ENCODE results near the gene PARD3.

The PARD3 gene

GRCh38 chr10:34475786-34476185 lies 339.3 kb downstream of the PARD3 start:
- Histone ChIP-seq H3K4me3 (ENCODE audit: low read depth, low read length) (no peak overlapping the region), H3K27ac (no peak overlapping the region), H3K9me3 (ENCODE audit: severe bottlenecking) (no peaks in the 10 kb centered on the region), H3K27me3 (ENCODE audit: insufficient read depth, low read depth, severe bottlenecking) (no peaks in the 10 kb centered on the region), H3K36me3 (no peaks in the 10 kb centered on the region)
- no peak for DNase-seq
- no peak for TF ChIP-seq CTCF (IDR thresholded peaks at IDR 0.05; ENCODE audit: low read depth, low read length)

DNA sequence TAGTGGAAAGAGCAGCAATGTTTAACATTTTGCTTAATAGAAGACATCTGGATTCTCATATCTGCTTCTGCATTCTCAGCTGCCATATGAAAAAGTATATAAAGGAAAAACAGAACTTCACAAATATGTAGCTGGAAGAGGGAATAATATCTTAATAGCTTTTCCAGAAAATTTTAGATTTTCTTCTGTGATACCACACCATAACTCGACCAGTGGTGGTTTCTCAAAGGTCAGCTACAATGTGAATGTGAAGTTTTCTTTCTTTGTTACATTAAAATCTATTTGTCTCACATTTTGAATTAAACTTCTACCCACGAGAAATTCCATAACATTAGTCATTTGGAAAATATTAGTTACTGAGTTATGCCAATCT lies 339.8 kb downstream of the PARD3 start:
- no peaks in the 10 kb centered on the region for H3K36me3 ChIP-seq
- no peaks in the 10 kb centered on the region for H3K27me3 ChIP-seq (ENCODE audit: insufficient read depth, low read depth, severe bottlenecking)
- H3K4me3 ChIP-seq (ENCODE audit: low read depth, low read length): no peak overlapping the region
- H3K9me3 ChIP-seq (ENCODE audit: severe bottlenecking): no peaks in the 10 kb centered on the region
- no peak for TF ChIP-seq CTCF (IDR thresholded peaks at IDR 0.05; ENCODE audit: low read depth, low read length)
- no peak overlapping the region for H3K27ac ChIP-seq
- no peak for DNase-seq

DNA sequence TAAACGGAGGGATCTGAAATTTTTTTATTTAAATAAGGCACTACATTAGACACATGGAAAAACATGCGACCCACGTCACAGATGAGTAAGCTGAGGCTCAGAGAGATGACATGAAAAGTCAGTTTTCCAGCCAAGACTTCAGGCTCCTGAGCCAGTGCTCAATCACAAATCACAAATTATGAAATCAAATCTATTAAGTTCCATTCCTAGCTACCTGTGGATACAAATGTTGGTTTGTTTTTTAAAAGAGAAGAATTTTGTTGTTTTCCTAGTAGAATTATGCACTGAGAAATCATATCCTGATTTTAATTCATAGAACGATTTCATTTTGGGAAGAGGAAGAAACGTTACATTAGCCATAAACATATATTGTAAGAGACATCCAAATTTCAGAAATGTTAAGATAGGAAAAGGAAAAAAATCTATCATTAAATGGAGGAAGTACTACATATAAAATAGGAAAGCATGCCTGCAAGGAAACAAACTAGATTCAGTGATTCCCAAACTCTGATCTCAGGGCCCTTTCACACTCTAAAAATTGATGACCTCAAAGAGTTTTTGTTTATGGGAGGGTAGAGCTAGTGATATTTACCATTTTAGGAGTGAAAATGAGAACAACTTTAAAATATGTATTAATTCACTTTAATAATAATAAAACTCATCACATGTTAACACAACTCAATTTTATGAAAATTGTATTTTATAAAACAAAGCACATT lies 340.4 kb downstream of the PARD3 start:
- no peak for TF ChIP-seq CTCF (IDR thresholded peaks at IDR 0.05; ENCODE audit: low read depth, low read length)
- no peak overlapping the region for H3K4me3 ChIP-seq (ENCODE audit: low read depth, low read length)
- H3K9me3 ChIP-seq (ENCODE audit: severe bottlenecking): no peaks in the 10 kb centered on the region
- no peak for DNase-seq
- no peaks in the 10 kb centered on the region for H3K36me3 ChIP-seq
- H3K27me3 ChIP-seq (ENCODE audit: insufficient read depth, low read depth, severe bottlenecking): no peaks in the 10 kb centered on the region
- H3K27ac ChIP-seq: no peak overlapping the region

DNA sequence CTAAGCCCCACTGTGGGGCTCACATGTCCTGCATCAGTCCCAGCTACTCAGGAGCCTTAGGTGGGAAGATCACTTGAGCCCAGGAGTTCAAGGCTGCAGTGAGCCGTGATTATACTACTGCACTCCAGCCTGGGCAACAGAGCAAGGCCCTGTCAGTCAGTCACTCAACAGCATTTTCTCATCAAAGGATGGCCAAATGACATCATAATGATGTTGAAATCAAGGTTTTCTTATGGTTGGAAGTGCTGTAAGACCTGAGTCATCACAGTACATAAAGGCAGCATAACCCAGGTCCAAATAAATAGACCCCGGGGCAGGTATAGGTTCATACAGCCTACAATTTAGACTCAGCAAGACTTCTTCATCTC lies 341.1 kb downstream of the PARD3 start:
- Histone ChIP-seq H3K4me3 (ENCODE audit: low read depth, low read length) (no peak overlapping the region), H3K27me3 (ENCODE audit: insufficient read depth, low read depth, severe bottlenecking) (no peaks in the 10 kb centered on the region), H3K9me3 (ENCODE audit: severe bottlenecking) (no peaks in the 10 kb centered on the region), H3K27ac (no peak overlapping the region), H3K36me3 (no peaks in the 10 kb centered on the region)
- TF ChIP-seq CTCF (IDR thresholded peaks at IDR 0.05; ENCODE audit: low read depth, low read length): no peak
- DNase-seq: no peak

DNA sequence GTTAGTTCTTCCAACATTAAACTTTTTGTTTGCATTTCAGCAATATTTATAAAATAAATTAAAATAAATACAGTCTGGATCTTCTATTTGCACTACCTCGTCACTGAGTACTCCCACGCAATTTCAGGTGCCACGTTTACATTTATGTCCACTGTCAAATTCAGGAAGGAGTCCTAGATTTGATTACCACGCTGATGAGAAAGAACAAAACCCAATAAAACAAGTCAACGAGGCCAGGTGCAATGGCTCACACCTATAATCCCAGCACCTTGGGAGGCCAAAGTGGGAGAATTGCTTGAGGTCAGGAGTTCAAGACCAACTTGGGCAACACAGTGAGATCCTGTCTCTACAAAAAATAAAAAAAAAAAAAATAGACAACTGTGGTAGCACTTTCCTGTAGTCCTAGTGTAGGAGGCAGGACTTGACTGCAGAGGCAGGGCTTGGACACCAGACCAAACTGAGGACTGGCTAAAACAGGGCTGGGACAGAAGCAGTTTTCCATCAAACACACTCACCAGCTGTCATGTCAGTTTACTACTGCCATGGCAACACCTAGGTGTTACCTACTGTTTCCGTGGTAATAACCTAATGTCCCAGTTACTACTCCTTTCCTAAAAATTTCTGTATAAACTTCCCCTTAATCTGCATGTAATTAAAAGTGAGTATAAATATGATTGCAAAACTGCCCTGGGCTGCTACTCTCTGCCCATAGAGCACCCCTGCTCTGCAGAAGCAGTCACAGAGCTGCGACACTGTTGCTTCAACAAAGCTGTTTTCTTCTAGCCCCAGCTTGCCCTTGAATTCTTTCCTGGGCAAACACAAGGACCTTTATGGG lies 341.7 kb downstream of the PARD3 start:
- Histone ChIP-seq H3K4me3 (ENCODE audit: low read depth, low read length) (no peak overlapping the region), H3K9me3 (ENCODE audit: severe bottlenecking) (no peaks in the 10 kb centered on the region), H3K27ac (no peak overlapping the region), H3K36me3 (no peaks in the 10 kb centered on the region), H3K27me3 (ENCODE audit: insufficient read depth, low read depth, severe bottlenecking) (no peaks in the 10 kb centered on the region)
- DNase-seq: no peak
- no peak for TF ChIP-seq CTCF (IDR thresholded peaks at IDR 0.05; ENCODE audit: low read depth, low read length)

All from WERI-Rb-1 (cell line).